ENCODE data around the gene FGF7.

Gene FGF7

DNA sequence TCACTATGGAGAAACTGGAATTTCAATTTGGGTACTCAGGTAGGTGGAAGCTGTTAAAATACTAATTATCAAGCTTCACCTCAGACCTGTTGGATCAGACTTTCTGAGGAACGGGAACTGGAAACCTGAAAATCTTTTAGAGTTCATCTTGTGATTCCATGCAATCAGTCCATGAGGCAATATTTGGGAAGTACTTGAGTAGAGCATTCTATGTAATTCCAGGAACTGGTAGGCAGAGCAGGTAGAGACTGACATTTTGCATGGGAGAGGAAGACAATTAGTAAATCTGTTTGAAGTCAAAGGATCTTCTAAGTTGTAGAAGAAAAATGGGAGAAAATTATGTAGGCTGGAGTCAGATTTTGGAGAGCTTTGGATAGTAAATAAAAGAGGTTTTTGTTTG, 43.1 kb downstream of the FGF7 start:
- ATAC-seq = no peak
- TF ChIP-seq CSDC2 (CRISPR knock-in tag; IDR thresholded peaks at IDR 0.05) = no peak
- TF ChIP-seq, protein P1, sequence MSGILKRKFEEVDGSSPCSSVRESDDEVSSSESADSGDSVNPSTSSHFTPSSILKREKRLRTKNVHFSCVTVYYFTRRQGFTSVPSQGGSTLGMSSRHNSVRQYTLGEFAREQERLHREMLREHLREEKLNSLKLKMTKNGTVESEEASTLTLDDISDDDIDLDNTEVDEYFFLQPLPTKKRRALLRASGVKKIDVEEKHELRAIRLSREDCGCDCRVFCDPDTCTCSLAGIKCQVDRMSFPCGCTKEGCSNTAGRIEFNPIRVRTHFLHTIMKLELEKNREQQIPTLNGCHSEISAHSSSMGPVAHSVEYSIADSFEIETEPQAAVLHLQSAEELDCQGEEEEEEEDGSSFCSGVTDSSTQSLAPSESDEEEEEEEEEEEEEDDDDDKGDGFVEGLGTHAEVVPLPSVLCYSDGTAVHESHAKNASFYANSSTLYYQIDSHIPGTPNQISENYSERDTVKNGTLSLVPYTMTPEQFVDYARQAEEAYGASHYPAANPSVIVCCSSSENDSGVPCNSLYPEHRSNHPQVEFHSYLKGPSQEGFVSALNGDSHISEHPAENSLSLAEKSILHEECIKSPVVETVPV (CRISPR knock-in tag; IDR thresholded peaks at IDR 0.05) = no peak
- TF ChIP-seq, protein P2, sequence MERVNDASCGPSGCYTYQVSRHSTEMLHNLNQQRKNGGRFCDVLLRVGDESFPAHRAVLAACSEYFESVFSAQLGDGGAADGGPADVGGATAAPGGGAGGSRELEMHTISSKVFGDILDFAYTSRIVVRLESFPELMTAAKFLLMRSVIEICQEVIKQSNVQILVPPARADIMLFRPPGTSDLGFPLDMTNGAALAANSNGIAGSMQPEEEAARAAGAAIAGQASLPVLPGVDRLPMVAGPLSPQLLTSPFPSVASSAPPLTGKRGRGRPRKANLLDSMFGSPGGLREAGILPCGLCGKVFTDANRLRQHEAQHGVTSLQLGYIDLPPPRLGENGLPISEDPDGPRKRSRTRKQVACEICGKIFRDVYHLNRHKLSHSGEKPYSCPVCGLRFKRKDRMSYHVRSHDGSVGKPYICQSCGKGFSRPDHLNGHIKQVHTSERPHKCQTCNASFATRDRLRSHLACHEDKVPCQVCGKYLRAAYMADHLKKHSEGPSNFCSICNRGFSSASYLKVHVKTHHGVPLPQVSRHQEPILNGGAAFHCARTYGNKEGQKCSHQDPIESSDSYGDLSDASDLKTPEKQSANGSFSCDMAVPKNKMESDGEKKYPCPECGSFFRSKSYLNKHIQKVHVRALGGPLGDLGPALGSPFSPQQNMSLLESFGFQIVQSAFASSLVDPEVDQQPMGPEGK (CRISPR knock-in tag; IDR thresholded peaks at IDR 0.05; ENCODE audit: borderline replicate concordance) = no peak
- TF ChIP-seq OSR1 (CRISPR knock-in tag; IDR thresholded peaks at IDR 0.05) = no peak
- TF ChIP-seq ZC3H10 (CRISPR knock-in tag; IDR thresholded peaks at IDR 0.05) = no peak
- TF ChIP-seq ZFP3 (CRISPR knock-in tag; IDR thresholded peaks at IDR 0.05) = no peak
- no peak for TF ChIP-seq ESRRG (CRISPR knock-in tag; IDR thresholded peaks at IDR 0.05)
- TF ChIP-seq PPARA (CRISPR knock-in tag; IDR thresholded peaks at IDR 0.05; ENCODE audit: borderline replicate concordance) = no peak
- TF ChIP-seq TCF4 (CRISPR knock-in tag; IDR thresholded peaks at IDR 0.05; ENCODE audit: borderline replicate concordance) = no peak
- TF ChIP-seq RARB (CRISPR knock-in tag; IDR thresholded peaks at IDR 0.05) = no peak
- TF ChIP-seq ISL1 (CRISPR knock-in tag; IDR thresholded peaks at IDR 0.05) = no peak
- TF ChIP-seq TOX (CRISPR knock-in tag; IDR thresholded peaks at IDR 0.05; ENCODE audit: borderline replicate concordance) = no peak
- TF ChIP-seq ZNF8 (CRISPR knock-in tag; IDR thresholded peaks at IDR 0.05) = no peak
- TF ChIP-seq, protein P3, sequence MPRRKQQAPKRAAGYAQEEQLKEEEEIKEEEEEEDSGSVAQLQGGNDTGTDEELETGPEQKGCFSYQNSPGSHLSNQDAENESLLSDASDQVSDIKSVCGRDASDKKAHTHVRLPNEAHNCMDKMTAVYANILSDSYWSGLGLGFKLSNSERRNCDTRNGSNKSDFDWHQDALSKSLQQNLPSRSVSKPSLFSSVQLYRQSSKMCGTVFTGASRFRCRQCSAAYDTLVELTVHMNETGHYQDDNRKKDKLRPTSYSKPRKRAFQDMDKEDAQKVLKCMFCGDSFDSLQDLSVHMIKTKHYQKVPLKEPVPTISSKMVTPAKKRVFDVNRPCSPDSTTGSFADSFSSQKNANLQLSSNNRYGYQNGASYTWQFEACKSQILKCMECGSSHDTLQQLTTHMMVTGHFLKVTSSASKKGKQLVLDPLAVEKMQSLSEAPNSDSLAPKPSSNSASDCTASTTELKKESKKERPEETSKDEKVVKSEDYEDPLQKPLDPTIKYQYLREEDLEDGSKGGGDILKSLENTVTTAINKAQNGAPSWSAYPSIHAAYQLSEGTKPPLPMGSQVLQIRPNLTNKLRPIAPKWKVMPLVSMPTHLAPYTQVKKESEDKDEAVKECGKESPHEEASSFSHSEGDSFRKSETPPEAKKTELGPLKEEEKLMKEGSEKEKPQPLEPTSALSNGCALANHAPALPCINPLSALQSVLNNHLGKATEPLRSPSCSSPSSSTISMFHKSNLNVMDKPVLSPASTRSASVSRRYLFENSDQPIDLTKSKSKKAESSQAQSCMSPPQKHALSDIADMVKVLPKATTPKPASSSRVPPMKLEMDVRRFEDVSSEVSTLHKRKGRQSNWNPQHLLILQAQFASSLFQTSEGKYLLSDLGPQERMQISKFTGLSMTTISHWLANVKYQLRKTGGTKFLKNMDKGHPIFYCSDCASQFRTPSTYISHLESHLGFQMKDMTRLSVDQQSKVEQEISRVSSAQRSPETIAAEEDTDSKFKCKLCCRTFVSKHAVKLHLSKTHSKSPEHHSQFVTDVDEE (CRISPR knock-in tag; IDR thresholded peaks at IDR 0.05) = no peak
- no peak for TF ChIP-seq SNAI2 (CRISPR knock-in tag; IDR thresholded peaks at IDR 0.05)
- TF ChIP-seq ZNF565 (CRISPR knock-in tag; conservative IDR thresholded peaks at IDR 0.05; ENCODE audit: low read depth) = no peak
- TF ChIP-seq GLIS3 (CRISPR knock-in tag; IDR thresholded peaks at IDR 0.05) = no peak
- no peak for TF ChIP-seq ZNF70 (CRISPR knock-in tag; IDR thresholded peaks at IDR 0.05)

DNA sequence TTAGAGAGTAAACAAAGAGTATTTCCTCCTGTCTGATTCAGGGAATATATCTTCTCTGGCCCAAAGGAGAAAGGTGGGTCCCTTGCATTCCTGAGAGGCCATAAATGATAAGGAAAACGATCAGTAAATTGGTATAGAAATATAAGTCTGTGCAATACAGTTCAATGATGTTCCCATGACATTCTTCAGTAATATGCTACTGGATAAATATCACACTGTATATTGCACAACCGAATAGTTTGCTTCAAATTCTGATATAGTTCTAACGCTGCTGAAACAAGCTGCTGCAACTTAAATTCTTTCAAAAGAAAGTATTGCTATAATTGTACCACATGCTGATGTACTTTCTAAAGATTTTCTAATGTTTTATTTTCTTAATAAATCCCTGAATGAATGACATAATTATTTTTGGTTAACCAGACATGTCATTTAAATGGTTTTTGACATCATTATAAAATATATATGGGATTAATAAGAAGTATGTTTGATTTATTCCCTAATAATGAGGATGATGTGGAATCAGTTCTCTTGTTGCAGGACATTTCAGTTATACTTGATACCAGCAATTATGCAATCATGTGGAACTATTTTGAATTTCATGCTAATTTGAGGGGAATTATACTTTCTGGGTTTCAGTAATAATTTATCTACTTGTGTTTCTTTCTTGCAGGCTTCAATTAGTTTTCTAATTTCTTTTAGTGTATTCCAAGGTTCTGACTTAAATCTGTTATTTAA, 44.9 kb downstream of the FGF7 start:
- no peak; the same call in 2 of the 3 replicates for ATAC-seq
- TF ChIP-seq RARB (CRISPR knock-in tag; IDR thresholded peaks at IDR 0.05) (no peak), TCF4 (CRISPR knock-in tag; IDR thresholded peaks at IDR 0.05; ENCODE audit: borderline replicate concordance) (no peak), ZNF565 (CRISPR knock-in tag; conservative IDR thresholded peaks at IDR 0.05; ENCODE audit: low read depth) (no peak), ESRRG (CRISPR knock-in tag; IDR thresholded peaks at IDR 0.05) (no peak), CSDC2 (CRISPR knock-in tag; IDR thresholded peaks at IDR 0.05) (no peak), PPARA (CRISPR knock-in tag; IDR thresholded peaks at IDR 0.05; ENCODE audit: borderline replicate concordance) (no peak), TOX (CRISPR knock-in tag; IDR thresholded peaks at IDR 0.05; ENCODE audit: borderline replicate concordance) (no peak), ZNF8 (CRISPR knock-in tag; IDR thresholded peaks at IDR 0.05) (no peak)
- TF ChIP-seq, protein P3 (CRISPR knock-in tag; IDR thresholded peaks at IDR 0.05) = no peak
- TF ChIP-seq, protein P4, sequence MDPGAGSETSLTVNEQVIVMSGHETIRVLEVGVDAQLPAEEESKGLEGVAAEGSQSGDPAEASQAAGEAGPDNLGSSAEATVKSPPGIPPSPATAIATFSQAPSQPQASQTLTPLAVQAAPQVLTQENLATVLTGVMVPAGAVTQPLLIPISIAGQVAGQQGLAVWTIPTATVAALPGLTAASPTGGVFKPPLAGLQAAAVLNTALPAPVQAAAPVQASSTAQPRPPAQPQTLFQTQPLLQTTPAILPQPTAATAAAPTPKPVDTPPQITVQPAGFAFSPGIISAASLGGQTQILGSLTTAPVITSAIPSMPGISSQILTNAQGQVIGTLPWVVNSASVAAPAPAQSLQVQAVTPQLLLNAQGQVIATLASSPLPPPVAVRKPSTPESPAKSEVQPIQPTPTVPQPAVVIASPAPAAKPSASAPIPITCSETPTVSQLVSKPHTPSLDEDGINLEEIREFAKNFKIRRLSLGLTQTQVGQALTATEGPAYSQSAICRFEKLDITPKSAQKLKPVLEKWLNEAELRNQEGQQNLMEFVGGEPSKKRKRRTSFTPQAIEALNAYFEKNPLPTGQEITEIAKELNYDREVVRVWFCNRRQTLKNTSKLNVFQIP (CRISPR knock-in tag; IDR thresholded peaks at IDR 0.05; ENCODE audit: borderline replicate concordance, low read depth) = no peak
- TF ChIP-seq, protein P1 (CRISPR knock-in tag; IDR thresholded peaks at IDR 0.05) = no peak
- TF ChIP-seq, protein P5, sequence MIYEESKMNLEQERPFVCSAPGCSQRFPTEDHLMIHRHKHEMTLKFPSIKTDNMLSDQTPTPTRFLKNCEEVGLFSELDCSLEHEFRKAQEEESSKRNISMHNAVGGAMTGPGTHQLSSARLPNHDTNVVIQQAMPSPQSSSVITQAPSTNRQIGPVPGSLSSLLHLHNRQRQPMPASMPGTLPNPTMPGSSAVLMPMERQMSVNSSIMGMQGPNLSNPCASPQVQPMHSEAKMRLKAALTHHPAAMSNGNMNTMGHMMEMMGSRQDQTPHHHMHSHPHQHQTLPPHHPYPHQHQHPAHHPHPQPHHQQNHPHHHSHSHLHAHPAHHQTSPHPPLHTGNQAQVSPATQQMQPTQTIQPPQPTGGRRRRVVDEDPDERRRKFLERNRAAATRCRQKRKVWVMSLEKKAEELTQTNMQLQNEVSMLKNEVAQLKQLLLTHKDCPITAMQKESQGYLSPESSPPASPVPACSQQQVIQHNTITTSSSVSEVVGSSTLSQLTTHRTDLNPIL (CRISPR knock-in tag; IDR thresholded peaks at IDR 0.05; ENCODE audit: low read depth) = no peak

Data from SK-N-SH treated with all-trans-retinoic acid at 6 μM for 48 hours (cell line).